Astrocyte of the hippocampus (primary cell): Measurements from ENCODE around the gene EDNRA.
A peak's percentile ranks its signal among the peaks of the same experiment; 100 is the strongest.

Experiments used
- DNase-seq: peaks from one replicate; pipeline ENCODE4 v3.0.0; 2011; ENCODE audit warnings: low read depth, low spot score

EDNRA gene

GRCh38 chr4:147496500-147496899 lies 15.6 kb downstream of the EDNRA start:
- no peak for DNase-seq

DNA sequence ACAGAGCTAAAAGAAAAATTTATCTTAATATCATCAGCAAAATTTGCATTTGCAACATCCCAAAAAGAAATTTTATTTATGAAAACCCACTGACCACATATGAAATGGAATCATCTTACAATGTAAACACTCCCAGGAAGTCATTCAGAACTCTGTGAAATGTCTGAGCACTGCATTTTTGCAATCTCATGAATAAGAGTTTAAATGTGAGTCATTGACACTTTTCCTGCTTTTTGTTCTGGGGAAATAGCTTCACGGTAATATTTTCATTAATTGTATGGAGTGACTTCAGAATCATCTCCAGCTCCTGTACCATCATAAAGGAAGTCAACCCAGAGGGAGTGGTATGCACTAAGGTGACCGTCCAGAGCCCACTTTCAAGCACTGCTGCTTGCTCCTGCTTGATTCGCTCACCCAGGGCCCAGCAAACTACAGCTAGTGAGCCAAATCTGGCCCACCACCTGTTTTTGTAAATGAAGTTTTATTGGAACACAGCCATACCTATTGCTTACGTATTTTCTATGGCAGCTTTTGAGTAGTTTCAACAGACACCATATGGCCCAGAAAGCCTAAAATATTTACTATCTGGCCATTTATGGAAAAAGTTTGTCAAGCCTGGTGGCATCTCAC lies 17.2 kb downstream of the EDNRA start:
- DNase-seq: peak; percentile 52

GRCh38 chr4:147508346-147508745 lies 27.4 kb downstream of the EDNRA start:
- no peak for DNase-seq

DNA sequence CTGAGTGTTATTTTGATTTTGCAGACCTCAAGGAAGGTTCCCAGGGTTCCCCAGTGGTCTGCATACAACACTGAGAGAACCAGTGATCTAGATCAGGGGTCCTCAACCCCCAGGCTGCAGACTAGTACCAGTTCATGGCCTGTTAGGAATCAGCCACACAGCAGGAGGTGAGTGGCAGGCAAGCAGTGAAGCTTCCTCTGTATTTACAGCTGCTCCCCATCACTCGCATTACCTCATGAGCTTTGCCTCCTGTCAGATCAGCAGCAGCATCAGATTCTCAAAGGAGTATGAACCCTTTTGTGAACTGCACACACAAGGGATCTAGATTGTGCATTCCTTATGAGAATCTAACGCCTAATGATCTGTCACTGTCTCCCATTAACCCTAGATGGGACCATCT lies 28.5 kb downstream of the EDNRA start:
- DNase-seq: no peak

- no peak for DNase-seq
Observed at GRCh38 chr4:147510962-147511668, 30.2 kb downstream of the EDNRA start.

DNA sequence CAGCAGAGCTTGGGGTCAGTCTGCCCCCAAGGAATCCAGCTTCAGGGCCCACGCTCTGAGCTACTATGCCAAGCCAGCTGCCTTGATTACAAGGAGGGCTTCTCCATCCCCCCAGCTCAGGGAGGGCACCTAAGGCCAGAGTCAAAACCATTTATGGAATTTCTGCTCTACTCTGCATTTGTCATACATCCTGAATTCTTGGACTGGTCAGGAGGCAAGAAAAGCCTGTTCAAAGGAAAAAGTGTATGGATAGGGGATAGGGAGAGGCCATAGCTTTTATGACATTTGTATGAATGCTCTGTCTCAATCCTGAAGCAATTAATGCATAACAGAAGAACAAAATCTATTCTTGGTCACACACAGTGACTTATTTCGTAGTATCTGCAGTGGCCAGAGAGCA lies 32.2 kb downstream of the EDNRA start:
- DNase-seq: no peak

DNA sequence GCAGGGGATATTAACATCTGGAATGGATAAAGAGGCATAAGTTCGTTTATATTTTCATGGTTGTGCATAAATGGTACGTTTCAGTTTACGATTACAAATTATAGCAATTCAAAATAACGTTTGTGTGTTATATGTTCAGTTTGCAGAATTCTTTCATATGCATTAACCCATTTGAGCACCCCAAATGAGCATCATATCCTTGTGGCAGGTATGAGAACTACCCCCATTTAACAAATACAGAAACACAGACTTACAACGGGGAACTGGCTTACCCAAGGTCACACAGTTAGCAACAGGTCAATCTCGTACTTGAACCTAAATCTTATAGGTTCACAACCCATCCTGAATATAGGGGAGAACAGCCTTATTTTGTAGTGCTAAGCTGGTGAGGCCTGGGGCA lies 33.1 kb downstream of the EDNRA start:
- DNase-seq: no peak

DNA sequence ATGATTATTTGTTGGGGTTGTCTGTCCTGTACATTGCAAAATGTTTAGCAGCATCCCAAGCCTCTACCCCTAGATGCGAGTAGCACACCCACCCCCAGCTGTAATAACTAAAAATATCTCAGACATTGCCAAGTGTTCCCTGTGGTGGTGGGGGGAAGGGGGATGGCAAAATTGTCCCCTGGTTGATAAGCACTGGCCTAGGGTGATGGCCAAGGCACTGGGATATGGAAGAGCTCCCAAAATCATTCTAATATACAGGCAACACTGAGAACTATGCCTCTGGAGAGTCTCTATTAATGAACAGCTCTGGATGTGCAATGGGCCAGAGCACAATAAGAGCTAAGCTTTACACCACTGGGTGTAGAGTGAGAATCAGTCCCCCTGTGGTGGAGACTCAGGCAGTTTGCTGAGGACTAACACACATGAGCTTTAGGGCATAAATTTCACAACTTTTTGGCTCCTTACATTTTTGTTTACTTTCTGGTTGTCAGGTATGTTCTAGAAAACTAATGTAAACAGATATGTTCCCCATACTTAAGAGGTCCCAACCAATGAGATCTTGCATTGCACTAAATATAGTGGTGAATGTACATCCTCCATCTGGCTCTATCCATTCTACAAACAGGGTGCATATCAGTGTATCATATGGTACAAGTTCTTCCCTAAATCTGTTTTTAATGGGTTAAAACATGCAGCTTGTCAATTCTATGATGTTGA lies 34.5 kb downstream of the EDNRA start:
- no peak for DNase-seq

DNA sequence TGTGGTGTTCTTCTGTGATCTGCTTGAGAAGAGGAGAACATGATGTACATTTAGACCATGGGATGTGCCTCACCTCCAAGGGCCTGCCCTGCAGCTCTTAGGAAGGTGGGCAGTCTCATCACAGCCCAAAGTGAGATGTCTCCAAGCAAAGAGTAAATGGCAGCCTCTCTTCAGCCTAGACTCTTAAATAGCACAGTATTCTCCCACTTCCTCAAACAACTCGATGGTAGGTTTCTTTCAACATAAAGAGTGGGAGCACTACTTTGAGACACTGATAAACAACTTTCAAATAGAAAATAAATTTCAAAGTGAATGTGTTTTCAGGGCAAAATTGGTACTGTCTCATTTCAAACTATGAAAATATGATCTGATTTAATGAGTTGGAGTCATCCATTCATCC lies 35.2 kb downstream of the EDNRA start:
- DNase-seq: no peak

- DNase-seq: peak; percentile 38
Observed at GRCh38 chr4:147518086-147518485, 37.2 kb downstream of the EDNRA start.

DNA sequence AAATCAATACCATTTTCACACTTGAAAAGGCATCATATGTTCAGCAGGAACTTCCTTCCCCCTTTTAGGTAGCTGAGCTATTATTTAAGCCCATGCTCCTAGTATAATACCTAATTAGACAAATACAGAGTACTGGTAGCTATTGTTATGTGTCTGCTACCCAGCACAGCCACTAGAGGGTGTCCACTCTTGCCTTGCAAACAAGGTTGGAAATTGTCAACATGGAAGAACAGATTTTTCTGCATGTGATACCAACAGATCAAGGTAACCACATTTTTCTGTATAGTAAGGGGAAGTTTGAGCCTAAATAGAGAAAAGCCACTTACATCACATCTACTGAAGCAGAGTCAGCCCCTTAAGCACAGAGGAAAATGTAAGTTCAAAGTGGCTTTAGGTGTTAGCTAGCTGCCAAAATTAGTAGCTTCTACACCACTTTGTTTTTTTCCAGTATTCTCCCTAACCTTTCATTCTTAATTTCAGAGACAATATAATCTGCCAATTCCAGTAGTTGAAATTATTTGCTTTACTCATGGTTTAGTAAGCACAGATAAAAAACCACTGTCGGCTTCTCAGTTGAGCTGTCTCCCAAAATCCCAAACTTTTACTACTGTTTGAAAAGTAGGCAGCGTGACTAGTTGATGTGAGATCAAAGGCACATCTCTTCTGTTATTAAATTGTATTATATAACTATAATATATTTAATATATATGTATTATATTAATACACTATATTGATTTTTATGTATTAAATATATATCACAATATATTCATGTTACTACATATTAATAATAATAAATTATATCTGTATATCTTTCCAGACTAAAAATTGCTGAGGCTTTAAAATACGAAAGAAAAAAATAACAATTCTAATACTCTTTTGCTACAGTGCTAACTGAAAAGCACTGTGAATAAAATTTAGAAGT lies 38.2 kb downstream of the EDNRA start:
- peak; percentile 83 for DNase-seq

DNA sequence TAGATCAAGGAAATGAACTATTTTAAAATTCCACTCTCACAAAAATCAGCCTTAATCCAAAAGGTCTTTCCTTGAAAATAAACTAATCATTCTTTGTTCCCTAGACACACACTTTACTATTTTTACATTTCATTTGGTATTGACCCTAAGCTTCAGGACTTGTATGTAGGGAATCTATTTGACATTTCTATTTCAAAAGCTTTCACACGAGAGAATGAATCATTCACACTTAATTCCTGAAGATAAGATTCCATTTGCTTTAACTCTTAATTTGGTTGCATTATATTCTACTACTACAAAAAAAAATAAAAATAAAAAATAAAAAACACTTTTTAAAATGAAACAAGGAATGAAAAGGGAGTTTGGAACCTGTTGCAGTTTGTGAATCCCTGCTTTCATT lies 43.7 kb downstream of the EDNRA start:
- DNase-seq: no peak

DNA sequence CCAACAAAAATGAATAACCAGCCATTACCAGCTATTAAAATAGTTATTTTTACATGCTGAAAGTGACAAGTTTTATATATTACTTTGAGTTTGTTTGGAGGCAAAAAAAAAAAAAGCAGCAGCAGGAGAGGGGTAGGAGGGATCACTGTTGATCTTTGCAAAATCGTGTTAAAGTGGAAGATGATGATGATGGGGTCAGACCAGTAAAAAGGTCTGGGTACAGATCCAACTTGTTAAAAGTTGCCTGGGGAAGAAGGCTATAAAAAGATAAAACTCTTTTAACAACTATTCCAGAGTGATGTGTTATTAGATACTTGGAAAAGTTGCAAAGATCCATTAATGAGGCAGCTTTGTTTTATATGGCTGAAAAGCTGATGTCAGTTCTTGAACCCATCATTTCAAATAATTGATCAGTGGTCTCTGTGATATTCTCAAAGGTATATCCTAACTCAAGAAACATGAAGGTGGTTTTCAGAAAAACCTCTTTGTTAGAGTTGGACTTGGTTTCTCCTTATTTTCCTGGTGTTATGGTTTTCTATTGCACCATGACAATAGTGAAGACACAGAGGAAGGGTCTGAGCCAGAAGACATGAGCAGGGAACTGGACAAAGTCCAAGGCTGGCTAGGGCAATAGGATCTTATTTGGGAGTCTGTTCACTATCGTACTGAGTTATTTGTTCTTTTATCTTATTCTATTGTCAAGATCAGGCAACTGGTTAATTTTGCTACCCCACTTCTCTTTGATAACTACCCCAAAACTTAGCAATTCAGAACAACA lies 44.8 kb downstream of the EDNRA start:
- no peak for DNase-seq

GRCh38 chr4:147526272-147526654 lies 45.4 kb downstream of the EDNRA start:
- DNase-seq: no peak

DNA sequence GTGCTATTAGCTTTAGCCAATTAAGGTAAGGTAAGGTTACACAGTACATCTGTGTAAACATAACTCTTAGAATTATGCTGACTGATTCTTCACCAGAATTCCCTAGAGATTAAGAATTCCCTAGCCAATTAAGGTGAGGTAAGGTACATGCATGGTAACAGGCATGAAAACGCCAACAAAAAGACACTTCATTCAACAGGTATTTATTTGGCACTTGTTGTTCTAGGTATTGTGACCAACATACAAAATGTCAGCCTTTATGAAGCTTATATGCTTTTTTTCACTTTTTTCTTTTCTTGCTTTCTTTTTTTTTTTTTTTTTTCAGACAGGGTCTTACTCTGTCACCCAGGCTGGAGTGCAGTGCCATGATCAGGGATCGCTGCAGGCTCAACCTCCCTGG lies 47.2 kb downstream of the EDNRA start:
- DNase-seq: no peak

- no peak for DNase-seq
Observed at GRCh38 chr4:147530134-147530533, 49.2 kb downstream of the EDNRA start.

- DNase-seq: no peak
Observed at GRCh38 chr4:147530723-147531122, 49.8 kb downstream of the EDNRA start.

DNA sequence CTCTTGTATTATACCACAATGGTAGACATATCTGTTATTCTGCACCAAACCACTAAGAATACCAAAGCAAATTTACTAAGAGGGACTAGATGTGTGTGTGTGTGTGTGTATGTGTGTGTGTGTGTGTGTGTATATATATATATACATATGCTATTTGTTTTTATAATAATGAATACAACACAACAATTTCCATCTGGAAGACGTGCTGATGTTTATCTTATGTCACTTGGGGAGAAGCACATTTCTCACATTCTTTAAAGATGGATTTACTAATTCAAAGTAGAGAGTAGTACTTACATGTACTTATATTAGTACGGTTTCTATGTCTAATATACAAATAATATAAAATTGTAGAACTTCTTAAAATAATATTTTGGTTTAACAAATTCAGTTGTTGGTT lies 52.0 kb downstream of the EDNRA start:
- no peak for DNase-seq

GRCh38 chr4:147533331-147533730 lies 52.4 kb downstream of the EDNRA start:
- no peak for DNase-seq

- no peak for DNase-seq
Observed at GRCh38 chr4:147535124-147535523, 54.2 kb downstream of the EDNRA start.

DNA sequence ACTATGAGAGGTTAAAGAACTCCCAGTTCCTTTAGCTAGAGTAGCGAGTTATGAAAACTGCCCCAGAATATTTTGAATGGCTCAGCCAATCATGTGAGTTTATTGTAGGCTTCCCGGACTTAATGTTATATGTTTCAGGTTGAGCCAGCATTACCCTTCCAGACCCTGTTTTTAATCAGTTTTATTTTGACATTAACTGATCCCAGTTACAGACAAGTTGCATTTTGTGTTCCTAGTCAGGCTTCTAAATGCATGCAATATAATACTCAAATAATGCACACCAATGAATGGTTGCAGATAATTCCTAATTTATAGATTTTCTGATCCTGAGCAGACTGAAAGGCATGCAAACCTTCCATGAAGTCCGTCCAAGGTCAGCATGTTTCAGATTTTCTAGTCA lies 57.8 kb downstream of the EDNRA start:
- no peak for DNase-seq
